Measurements from ENCODE around the gene DLGAP4.

The DLGAP4 gene

DNA sequence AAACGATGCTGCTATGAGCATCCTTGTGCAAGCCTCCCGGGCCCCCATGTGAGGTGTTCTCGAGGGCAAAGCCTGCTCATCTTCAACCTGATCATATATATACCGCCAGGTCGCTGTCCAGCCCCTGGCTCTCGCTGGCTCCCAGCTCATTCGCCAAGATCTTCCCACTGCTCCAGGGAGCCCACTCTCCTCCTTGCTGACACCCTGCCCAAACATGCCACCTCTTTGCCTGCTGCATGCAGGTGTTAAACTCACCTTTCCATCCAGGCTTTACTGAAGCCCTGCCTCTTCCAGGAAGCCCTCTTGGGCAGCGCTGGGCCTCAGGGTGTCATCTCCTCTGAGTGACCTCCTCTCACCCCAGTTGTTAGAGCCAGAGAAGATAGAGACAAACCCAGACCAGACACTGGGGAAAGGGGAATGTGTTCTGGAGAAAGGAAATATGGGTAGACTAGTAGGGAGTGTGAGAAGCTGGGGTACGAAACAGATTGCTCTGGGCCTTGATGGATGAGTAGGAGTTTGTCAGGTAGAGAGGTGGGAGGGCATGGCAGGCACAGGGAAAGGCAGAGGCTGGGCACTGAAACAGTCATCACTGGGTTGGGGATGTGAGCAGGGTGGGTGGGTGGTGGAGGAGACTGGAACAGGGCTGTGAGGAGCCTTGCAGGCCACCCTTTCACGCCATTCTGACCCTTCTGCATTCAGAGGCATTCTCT lies 1.2 kb upstream of the DLGAP4 start:
- no peak for DNase-seq (ENCODE audit: low read depth)
- no peak overlapping the region for H3K4me3 ChIP-seq (ENCODE audit: low read depth, low read length)
- TF ChIP-seq, protein P1, sequence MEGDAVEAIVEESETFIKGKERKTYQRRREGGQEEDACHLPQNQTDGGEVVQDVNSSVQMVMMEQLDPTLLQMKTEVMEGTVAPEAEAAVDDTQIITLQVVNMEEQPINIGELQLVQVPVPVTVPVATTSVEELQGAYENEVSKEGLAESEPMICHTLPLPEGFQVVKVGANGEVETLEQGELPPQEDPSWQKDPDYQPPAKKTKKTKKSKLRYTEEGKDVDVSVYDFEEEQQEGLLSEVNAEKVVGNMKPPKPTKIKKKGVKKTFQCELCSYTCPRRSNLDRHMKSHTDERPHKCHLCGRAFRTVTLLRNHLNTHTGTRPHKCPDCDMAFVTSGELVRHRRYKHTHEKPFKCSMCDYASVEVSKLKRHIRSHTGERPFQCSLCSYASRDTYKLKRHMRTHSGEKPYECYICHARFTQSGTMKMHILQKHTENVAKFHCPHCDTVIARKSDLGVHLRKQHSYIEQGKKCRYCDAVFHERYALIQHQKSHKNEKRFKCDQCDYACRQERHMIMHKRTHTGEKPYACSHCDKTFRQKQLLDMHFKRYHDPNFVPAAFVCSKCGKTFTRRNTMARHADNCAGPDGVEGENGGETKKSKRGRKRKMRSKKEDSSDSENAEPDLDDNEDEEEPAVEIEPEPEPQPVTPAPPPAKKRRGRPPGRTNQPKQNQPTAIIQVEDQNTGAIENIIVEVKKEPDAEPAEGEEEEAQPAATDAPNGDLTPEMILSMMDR (IDR thresholded peaks at IDR 0.05; ENCODE audit: insufficient read depth, low read depth, low read length, missing control alignments) = no peak

DNA sequence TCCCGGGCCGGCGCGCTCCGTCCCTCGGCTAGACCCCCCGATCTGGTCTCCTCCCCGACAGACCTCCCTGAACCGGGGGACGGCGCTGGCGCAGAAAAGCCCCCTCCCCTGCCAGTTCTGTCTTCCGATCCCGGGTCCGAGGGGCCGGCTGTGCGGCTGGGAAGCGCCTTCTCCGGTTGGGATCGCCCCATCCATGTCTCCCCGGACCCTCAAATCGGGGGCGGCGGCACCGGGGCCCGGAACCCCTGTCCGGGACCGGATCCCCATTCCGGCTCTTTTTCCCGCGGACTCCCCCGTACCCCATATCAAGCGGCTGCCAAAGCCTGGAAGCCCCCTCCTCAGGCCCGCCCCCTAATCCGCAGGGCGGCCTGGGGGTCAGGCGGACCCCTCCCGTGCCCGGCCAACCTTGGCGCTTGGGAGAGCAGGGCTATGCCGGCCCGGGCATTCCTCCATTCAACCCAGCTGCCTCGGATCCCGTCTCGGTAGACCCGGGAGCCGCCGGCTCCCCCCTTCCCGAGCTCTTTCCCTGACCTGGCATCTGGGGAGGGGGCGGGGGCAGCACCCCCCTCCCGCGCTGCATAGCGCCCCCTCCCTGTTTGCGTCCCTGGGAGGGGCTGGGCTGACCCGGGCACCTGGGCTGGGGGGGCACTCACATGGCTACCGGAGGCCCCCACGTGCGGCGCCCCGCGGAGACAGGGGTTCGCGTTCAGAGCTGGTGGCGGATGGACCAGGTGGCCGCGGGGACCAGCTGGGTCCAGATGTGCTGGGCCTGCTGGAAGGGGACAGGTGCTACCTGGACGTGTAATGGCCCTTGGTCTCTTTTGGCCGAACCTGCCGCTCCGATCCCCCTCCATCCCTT lies 643 bp downstream of the DLGAP4 start:
- no peak overlapping the region for H3K4me3 ChIP-seq (ENCODE audit: low read depth, low read length)
- TF ChIP-seq, protein P1 (IDR thresholded peaks at IDR 0.05; ENCODE audit: insufficient read depth, low read depth, low read length, missing control alignments) = no peak
- no peak for DNase-seq (ENCODE audit: low read depth)

DNA sequence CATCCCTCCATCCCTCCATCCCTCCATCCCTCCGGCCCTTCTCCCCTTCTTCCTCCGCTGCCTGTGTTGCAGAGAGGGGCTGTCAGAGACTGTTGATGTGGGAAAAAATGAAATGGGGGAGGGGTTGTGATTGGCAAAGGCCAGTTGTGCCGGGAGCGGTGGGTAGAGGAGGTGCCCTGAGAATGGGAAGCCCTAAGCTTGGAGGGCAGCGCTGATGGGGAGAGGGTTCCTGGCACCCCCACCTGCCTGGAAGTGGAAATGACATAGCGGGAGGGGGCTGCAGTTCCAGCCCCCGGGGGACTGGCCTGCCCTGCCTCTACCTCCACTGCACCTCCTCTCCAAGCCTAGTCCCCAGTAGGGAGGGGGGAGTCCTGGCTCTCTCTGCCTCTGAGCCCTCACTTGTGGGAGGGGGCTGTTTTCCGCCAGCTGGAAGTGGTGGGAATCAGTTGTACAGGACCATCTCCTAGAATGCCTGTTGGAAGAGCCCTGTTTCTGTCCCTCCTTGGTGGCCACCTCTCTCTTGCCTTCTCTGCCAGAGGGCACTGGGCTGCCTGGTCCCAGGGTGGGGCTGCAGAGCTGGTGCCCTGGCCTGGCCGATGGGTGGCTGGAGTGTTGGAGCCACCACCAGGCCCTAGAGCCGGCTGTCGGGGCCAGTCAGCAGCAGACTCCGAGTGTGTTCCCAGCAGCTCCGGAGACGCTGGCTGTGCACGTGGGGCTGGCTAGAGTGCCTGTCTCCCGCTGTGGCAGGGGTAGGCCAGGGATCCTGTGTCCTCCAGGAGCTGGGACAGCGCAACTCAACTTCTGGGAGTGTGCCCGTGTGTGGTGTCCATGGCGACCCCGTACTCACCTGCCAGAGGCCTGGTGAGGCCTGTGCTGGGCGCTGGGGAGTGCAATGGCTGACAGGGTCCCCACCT lies 1.5 kb downstream of the DLGAP4 start:
- no peak overlapping the region for H3K4me3 ChIP-seq (ENCODE audit: low read depth, low read length)
- no peak for DNase-seq (ENCODE audit: low read depth)
- TF ChIP-seq, protein P1 (IDR thresholded peaks at IDR 0.05; ENCODE audit: insufficient read depth, low read depth, low read length, missing control alignments) = no peak

DNA sequence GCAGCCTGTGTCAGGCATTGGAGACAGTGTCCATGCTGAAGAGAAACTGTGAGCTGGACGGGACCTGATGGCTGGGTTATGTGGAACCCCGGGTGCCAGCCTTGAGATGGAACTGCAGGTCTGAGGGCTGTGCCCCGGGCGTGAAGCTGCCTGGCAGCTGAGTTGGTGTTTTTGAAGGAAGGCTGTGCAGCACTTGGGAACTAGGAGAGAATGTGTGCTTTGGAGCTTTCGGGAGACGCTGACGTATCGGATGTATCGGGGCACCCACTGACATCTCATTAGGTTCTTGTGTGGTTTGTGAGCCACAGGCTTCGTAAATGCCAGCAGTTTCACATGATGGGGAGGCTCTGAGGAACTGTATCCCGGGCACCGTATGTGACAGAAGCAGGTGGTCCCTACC lies 2.2 kb downstream of the DLGAP4 start:
- TF ChIP-seq, protein P1 (IDR thresholded peaks at IDR 0.05; ENCODE audit: insufficient read depth, low read depth, low read length, missing control alignments) = no peak
- H3K4me3 ChIP-seq (ENCODE audit: low read depth, low read length) = no peak overlapping the region
- no peak for DNase-seq (ENCODE audit: low read depth)

DNA sequence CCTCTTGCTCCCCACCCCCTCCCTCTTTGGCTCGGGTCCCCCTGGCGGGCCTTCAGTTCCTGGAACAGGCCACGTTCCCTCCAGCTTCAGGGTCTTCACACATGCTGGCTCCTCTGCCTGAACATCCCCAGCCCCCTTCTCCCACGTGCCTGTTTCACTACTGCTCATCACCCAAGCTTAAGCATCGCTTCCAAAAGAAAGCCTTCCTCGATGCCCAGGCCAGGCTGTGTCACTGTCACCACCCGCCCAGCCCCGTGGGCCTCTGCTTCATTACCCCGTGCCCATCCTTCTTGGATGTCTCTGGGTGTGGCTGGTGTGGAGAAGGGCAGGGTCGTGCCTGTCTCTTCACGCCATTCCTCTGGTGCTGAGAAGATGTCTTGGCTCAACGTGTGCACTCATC lies 2.8 kb downstream of the DLGAP4 start:
- DNase-seq (ENCODE audit: low read depth) = no peak
- H3K4me3 ChIP-seq (ENCODE audit: low read depth, low read length) = no peak overlapping the region
- TF ChIP-seq, protein P1 (IDR thresholded peaks at IDR 0.05; ENCODE audit: insufficient read depth, low read depth, low read length, missing control alignments) = no peak

DNA sequence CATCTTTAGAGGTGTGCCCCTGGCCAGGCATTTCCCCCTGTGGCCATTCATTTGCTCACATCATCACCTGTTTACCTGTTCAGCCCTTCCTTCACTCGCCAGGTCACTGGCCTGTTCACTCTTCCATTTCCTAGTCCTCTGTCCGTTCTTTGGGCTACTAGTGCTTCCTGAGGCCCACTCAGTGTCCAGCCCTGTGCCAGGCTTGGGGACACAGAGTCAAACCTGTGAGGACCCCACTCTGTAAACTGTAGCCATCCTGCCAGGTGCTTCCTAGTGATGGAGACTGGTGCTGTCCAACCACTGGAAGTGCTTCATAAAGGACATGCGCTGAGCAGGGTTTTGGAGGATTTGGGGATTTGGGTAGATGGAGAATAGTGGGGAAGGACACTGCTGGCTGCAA lies 3.5 kb downstream of the DLGAP4 start:
- TF ChIP-seq, protein P1 (IDR thresholded peaks at IDR 0.05; ENCODE audit: insufficient read depth, low read depth, low read length, missing control alignments) = no peak
- DNase-seq (ENCODE audit: low read depth) = no peak
- H3K4me3 ChIP-seq (ENCODE audit: low read depth, low read length) = no peak overlapping the region

Data from GM12865 (cell line).